KMS-11 (cell line): Measurements from ENCODE around the gene EIF4H.

Experiments used
- H2AFZ ChIP-seq: fragments of 200-600 bp; sonication (generic); 2 replicates; pipeline ENCODE4 v1.6.1; 2016; ENCODE audit warnings: antibody characterized with exemption, mixed run types, low read depth
- H3K27ac ChIP-seq: fragments of 200-600 bp; sonication (generic); 2 replicates; pipeline ENCODE4 v1.6.1; 2016; ENCODE audit warnings: mild to moderate bottlenecking, mixed run types
- H3K27me3 ChIP-seq: fragments of 200-600 bp; sonication (generic); 2 replicates; pipeline ENCODE4 v1.6.1; 2017; ENCODE audit warnings: mild to moderate bottlenecking, low read depth, mixed run types, moderate library complexity; ENCODE audit not compliant: insufficient read depth
- H3K36me3 ChIP-seq: fragments of 200-600 bp; sonication (generic); 2 replicates; pipeline ENCODE4 v1.6.1; 2017; ENCODE audit warnings: mild to moderate bottlenecking, mixed run types; ENCODE audit not compliant: insufficient read depth
- H3K4me1 ChIP-seq: fragments of 200-600 bp; sonication (generic); 2 replicates; pipeline ENCODE4 v1.6.1; 2016; ENCODE audit warnings: mild to moderate bottlenecking, low read depth, mixed run types; ENCODE audit not compliant: poor library complexity, severe bottlenecking
- H3K4me2 ChIP-seq: fragments of 200-600 bp; sonication (generic); 2 replicates; pipeline ENCODE4 v1.7.0; 2016; ENCODE audit warnings: mild to moderate bottlenecking, mixed run types
- H3K4me3 ChIP-seq: fragments of 200-600 bp; sonication (generic); IDR thresholded peaks from 2 replicates; pipeline ENCODE4 v1.6.1; 2017; ENCODE audit warnings: low read depth, low read length, mixed read lengths; ENCODE audit not compliant: insufficient read depth
- H3K79me2 ChIP-seq: fragments of 200-600 bp; sonication (generic); 2 replicates; pipeline ENCODE4 v1.6.1; 2016; ENCODE audit warnings: low read depth, mixed run types; ENCODE audit not compliant: insufficient read depth
- H3K9ac ChIP-seq: fragments of 200-600 bp; sonication (generic); 2 replicates; pipeline ENCODE4 v1.6.1; 2016; ENCODE audit warnings: mild to moderate bottlenecking, mixed run types
- H4K20me1 ChIP-seq: fragments of 200-600 bp; sonication (generic); 2 replicates; pipeline ENCODE4 v1.6.1; 2016; ENCODE audit warnings: mild to moderate bottlenecking, mixed run types; ENCODE audit not compliant: insufficient read depth
- TF ChIP-seq, protein P1 (sequence below): fragments of 200-600 bp; sonication (generic); conservative IDR thresholded peaks from 2 replicates; pipeline ENCODE4 v1.6.1; 2017; ENCODE audit warnings: low read depth, mild to moderate bottlenecking, antibody characterized with exemption, low read length, moderate library complexity, mixed read lengths

EIF4H gene

DNA sequence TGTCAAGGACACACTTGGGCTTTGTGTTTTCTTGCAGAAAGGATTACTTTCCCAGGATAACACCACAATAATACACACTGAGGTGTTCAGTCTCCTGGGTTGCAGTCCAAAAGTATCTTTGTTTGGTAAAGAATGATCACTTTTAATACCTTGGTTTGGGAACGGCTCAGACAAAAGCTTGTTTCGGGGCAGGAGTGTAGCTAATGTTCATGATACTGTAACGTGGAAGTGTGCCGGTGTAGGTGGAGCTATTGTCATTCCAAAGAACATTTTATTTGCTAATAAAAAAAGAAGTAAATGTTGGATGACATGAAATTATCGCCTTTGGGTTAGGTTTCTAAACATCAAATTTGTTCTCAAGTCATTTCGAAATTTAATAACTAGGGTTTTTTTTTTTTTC, 1.2 kb downstream of the EIF4H start:
- no peak overlapping the region for H3K4me3 ChIP-seq
- peak overlapping the region; percentile 97 for H3K4me2 ChIP-seq
- peaks cover 3% of the 10 kb centered on the region; the same call in 1 of the 2 replicates for H3K36me3 ChIP-seq
- no peak overlapping the region for H2AFZ ChIP-seq
- no peaks in the 10 kb centered on the region for H3K27me3 ChIP-seq
- H4K20me1 ChIP-seq: peaks cover 56% of the 10 kb centered on the region
- peak overlapping the region; percentile 97; the same call in 1 of the 2 replicates for H3K9ac ChIP-seq
- TF ChIP-seq, protein P1, sequence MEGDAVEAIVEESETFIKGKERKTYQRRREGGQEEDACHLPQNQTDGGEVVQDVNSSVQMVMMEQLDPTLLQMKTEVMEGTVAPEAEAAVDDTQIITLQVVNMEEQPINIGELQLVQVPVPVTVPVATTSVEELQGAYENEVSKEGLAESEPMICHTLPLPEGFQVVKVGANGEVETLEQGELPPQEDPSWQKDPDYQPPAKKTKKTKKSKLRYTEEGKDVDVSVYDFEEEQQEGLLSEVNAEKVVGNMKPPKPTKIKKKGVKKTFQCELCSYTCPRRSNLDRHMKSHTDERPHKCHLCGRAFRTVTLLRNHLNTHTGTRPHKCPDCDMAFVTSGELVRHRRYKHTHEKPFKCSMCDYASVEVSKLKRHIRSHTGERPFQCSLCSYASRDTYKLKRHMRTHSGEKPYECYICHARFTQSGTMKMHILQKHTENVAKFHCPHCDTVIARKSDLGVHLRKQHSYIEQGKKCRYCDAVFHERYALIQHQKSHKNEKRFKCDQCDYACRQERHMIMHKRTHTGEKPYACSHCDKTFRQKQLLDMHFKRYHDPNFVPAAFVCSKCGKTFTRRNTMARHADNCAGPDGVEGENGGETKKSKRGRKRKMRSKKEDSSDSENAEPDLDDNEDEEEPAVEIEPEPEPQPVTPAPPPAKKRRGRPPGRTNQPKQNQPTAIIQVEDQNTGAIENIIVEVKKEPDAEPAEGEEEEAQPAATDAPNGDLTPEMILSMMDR: no peak
- H3K27ac ChIP-seq: 0 out of 2 replicates have a peak overlapping the region, but pooled peaks have one; percentile 69
- H3K79me2 ChIP-seq: peaks cover 62% of the 10 kb centered on the region
- H3K4me1 ChIP-seq: peaks cover 40% of the 10 kb centered on the region

DNA sequence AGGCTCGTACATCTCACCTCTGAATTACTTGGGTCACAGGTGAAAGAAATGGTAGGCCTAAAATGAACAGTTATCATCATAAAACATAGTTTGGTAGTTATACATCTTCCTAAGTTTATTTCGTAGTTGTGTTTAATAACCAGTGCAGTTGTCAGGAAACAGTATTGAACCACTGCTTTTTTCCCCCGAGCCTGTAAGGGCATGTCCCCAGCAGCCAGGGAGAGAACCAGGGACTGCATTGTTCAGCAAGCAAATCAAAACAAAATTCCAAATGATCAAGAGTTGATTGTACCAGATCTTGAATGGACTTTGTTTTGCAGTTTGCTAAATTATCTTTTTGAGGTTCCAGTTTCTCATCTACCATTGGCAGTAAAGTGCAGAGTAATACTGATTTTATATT, 2.4 kb downstream of the EIF4H start:
- Histone ChIP-seq H3K27ac (no peak overlapping the region), H3K4me2 (peak overlapping the region; percentile 97; the same call in 1 of the 2 replicates), H3K36me3 (peaks cover 3% of the 10 kb centered on the region; the same call in 1 of the 2 replicates), H3K4me3 (no peak overlapping the region), H3K79me2 (peaks cover 74% of the 10 kb centered on the region), H2AFZ (no peak overlapping the region), H3K27me3 (no peaks in the 10 kb centered on the region), H3K9ac (no peak overlapping the region), H3K4me1 (peaks cover 48% of the 10 kb centered on the region), H4K20me1 (peaks cover 68% of the 10 kb centered on the region)
- TF ChIP-seq, protein P1: no peak

DNA sequence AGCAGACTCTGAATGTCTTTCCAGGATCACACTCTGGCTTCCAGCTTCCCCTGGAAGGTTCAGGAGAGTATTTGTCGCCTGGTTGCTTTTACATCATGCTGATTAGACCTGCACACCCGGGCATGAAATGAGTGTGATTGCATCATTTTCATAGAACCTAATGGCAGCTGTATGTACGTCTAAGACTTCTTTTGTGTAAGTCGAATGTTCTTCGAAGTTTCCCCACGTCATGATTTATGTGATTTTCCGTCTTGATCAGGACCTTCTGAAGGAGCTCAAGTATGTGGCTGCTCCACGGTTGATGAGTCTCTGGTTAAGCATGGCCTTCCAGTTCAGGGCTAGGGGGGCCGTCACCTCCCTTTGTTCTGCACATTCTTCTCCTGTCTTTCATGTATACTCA, 4.5 kb downstream of the EIF4H start:
- H3K4me3 ChIP-seq: no peak overlapping the region
- H2AFZ ChIP-seq: no peak overlapping the region
- TF ChIP-seq, protein P1: no peak
- H3K4me1 ChIP-seq: peaks cover 40% of the 10 kb centered on the region
- H3K27me3 ChIP-seq: no peaks in the 10 kb centered on the region
- H4K20me1 ChIP-seq: peaks cover 88% of the 10 kb centered on the region
- H3K27ac ChIP-seq: no peak overlapping the region
- H3K9ac ChIP-seq: no peak overlapping the region
- H3K36me3 ChIP-seq: peaks cover 3% of the 10 kb centered on the region; the same call in 1 of the 2 replicates
- H3K79me2 ChIP-seq: peaks cover 95% of the 10 kb centered on the region
- no peak overlapping the region for H3K4me2 ChIP-seq

DNA sequence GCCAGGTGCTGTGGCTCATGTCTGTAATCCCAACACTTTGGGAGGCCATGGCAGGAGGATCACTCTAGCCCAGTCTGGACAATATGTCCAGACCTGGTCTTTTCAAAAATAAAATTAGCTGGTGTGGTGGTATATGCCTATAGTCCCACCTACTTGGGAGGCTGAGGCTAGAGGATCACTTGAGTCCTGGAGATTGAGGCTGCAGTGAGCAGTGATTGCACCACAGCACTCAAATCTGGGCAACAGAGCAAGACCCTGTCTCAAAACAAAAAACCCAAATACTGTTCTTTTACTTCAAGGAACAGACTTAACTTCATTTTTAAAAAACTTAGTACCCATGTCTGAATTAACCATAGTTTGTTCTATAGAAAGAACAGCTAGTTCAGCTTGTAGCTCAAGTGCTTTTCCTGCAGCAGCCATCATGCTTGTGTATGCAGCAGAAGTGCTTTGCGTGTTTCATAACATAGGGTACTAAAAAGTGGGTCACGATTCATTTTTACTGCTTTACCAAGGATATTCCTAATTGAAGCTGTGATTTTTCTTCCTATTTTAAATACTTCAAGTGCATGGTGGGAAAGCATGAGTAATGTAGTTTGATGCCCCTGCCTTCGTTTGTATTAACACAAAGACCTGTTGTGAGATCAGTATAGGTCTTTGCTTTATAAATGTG, 5.9 kb downstream of the EIF4H start:
- H3K27ac ChIP-seq: no peak overlapping the region
- no peak overlapping the region for H3K9ac ChIP-seq
- peaks cover 100% of the 10 kb centered on the region for H3K79me2 ChIP-seq
- TF ChIP-seq, protein P1: no peak
- H3K4me2 ChIP-seq: no peak overlapping the region
- H2AFZ ChIP-seq: no peak overlapping the region
- H4K20me1 ChIP-seq: peaks cover 99% of the 10 kb centered on the region
- H3K4me3 ChIP-seq: no peak overlapping the region
- H3K4me1 ChIP-seq: peaks cover 40% of the 10 kb centered on the region
- H3K36me3 ChIP-seq: peaks cover 3% of the 10 kb centered on the region; the same call in 1 of the 2 replicates
- H3K27me3 ChIP-seq: no peaks in the 10 kb centered on the region
